Left renal pelvis (tissue), 4 donors: Measurements from ENCODE around the gene MBLAC1. TPM values are rescaled to one million over a fixed set of nuclear protein-coding genes. Genes with fewer than 3 reads are reported as not detected.

ENCODE experiments used
- DNase-seq, 4 donors: peaks; one replicate each; pipeline ENCODE4 v3.0.0-alpha.2; 2013; ENCODE audit warnings: low read depth in 4 of 4, low spot score in 3 of 4
- polyA plus RNA-seq, 4 donors: library from polyadenylated mRNA; unstranded; fragments of 120-200 nt; gene quantifications; one replicate each; pipeline ENCODE4 v1.2.1, GENCODE V29; 2013; ENCODE audit not compliant: insufficient read length in 4 of 4

MBLAC1 gene
- polyA plus RNA-seq = 1 to 10 TPM in 3 of 4 donors, under 1 TPM in 1; 0.99 to 2.3 (median 1.6) TPM

DNA sequence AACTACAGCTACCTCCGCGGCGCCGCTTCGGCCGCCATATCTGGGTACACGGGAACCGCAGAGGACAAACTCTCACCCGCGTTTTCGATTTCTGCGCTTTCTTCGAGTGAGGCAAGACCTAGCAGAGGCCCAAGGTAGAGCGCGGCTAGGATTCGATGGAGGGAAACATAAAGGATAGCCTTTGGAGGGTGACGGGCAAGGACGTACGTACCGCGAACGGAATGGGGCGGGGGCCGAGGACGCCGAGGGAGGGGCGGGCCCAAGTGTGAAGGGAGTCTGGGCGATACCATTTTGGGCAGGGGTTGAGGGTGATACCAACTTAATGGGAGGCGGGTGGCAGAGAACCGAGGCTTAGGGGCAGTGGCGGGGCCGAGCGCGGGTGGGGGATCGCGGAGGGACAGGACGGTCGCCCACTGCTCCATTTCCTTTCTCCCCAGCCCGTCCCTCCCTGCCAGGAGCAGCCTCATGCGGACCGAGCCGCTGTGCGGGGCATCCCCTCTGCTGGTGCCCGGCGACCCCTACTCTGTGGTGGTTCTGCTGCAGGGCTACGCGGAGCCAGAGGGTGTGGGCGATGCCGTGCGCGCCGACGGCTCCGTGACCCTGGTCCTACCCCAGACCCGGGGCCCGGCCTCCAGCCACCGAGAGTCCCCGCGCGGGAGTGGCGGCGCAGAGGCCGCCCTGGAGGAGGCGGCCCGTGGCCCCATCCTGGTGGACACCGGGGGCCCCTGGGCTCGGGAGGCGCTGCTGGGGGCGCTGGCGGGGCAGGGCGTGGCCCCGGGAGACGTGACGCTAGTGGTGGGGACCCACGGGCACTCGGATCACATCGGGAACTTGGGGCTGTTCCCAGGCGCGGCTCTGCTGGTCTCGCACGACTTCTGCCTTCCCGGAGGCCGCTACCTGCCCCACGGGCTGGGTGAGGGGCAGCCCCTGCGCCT is at the start of gene MBLAC1:
Gene MBLAC1, plus strand, starts transcription at position 37 of the 935 bp plus-strand sequence. Its CDS starts 429 bp downstream, at position 466.
- DNase-seq = peak; percentile 89 to 93 (median 92)

DNA sequence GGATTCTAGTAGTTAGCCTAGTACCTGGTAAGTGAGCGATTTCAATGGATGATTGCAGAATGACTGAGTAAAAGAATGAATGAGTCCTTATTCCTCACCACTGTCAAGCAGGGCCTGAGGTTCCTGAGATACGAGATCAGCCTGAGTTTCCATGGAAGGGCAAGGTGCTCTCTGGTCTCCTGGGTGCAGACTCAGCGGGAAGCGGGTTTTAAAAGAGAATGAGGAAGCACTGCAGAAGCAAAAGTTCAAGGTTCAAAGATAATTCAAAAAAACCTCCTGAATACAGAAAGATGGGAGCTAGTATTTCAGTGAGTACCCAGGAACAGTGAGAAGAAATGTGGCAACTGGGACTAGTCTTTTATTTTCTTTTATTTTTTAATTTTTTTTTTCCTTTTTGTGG is 49.6 kb upstream of the MBLAC1 start:
- DNase-seq = no peak

GRCh38 chr7:100079024-100079560 is 47.7 kb upstream of the MBLAC1 start:
- DNase-seq = no peak

DNA sequence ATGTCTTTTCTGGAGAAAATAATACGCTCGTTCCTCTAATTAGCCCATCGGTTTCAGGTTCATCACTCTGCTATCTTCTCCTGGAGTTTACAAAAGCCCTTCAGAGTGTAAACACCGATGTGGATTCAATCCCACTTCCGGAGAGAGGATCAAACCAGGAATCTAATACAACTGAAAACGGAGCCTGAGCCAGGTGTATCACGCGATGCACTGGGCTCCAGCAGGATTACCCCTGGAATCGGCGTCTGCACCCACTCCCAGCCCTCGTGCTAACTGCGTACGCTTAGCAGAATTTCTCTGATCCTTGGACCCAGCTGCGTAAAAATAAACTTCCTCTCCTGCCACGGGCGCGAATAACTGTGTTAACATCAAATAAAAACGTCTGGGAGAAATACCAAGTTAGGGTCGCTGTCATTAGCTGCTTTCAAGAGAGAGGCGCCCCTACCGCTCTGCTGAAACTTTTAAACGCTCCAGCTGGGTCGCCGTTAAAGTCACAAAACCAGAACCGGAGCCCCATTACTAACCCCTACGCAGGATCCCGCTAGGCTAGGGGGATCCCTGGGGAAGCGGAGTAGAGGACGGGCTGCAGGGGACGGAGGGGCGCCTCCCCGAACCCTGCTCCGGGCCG is 45.7 kb upstream of the MBLAC1 start:
- DNase-seq = no peak

DNA sequence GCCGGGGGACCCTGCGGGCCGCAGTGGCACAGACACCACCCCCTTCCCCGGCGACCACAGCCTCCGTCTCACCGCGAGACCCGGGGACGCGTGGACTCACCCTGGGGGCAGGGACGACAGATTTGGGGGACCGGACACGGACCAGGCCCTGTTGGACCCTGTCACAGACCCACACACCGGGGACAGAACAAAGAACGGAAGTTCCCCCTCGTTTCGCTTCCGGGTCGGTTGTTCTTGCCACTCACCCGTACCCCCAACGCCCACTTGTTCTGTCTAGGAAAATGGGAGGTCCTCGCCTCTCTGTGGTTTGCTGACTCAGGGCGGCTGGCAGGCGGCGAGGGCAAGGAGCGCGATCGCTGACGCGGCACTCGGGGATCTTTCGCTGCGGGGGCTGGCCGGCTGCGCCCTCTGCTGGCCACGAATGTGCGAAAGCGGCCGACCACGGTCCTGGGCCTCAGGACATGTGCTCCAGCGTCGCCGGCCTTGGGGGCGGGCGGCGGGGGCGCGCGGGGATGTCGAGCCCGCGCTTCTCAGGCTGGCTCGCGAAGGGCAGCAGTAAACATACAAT is 45.1 kb upstream of the MBLAC1 start, which contains the start of gene ZNF3:
Gene ZNF3, minus strand, starts transcription at position 189 of the 568 bp plus-strand sequence. CDS start 4,366 bp downstream, outside the sequence.
- peak; percentile 96 to 99 (median 98) for DNase-seq

- DNase-seq = no peak
Measured at GRCh38 chr7:100082978-100083377, 43.8 kb upstream of the MBLAC1 start.

DNA sequence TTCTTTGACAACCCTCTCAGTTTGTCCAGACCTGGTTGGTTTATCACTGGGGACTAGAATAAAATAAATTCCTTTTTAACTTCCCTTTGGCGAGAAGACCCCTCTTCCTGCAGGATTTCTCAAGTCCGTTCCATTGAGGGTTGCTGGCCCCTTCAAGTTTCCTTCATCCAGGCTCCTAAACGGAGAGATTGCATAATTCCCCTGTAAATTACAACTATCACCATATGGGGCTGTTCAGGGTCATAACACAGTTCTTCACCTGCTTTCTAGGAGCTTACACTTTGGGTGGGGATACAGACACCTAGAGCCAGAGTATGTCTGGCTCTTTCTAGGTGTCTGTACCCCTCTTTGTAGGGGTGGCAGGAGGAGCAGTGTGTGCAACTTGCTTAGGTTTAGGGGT is 41.3 kb upstream of the MBLAC1 start:
- DNase-seq = no peak

- no peak for DNase-seq
Measured at GRCh38 chr7:100087055-100087750, 39.6 kb upstream of the MBLAC1 start.

DNA sequence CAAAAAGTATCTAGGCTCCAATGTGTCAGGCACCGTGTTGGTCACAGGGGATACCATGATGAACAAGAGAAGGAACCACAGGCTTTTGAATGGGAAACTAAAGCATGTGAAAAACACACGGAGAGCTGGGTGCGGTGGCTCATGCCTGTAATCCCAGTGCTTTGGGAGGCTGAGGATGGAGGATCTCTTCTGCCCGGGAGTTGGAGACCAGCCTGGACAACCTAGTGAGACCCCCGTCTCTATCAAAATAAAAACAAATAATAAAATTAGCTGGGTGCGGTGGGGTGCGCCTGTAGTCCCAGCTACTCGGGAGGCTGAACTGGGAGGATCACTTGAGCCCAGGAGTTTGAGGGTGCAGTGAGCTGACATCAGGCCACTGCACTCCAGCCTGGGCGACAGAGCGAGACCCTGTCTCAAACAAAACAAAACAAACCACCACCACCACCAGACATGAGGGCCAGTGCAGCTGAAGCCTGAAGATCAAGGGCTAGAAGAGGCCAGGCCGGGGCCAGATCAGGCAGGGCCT is 38.6 kb upstream of the MBLAC1 start:
- no peak for DNase-seq

GRCh38 chr7:100088621-100089457 is 37.9 kb upstream of the MBLAC1 start, which contains the start of gene COPS6:
TSS of gene COPS6 (plus strand) at chr7:100088969. CDS start at chr7:100088991, 22 bp downstream.
- no peak for DNase-seq

DNA sequence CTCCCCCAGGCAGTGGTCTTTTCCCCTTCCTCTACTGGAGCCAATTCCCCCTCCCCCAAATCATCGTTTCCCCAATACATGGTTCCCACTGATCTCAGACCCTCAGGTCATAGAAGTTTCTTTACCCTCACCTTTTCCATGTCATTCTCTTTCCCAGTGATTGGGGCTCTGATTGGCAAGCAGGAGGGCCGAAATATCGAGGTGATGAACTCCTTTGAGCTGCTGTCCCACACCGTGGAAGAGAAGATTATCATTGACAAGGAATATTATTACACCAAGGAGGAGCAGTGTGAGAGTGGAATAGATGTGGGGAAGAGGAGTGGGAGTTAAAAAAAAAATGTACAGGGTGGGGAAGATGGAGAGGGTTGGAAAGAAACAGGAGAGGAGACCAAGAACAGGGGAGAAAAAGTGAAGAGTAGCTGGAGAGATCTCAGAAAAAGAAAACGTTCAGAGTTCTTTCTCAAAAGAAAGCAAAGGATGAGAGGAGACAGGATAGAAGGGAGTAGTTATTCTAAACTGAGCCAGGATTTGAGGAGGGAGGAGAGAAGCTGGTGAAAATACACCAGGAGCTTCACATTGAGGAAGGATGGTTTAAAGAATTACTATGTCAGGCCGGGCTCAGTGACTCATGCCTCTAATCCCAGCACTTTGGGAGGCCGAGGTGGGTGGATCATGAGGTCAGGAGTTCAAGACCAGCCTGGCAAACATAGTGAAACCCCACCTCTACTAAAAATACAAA is 37.1 kb upstream of the MBLAC1 start:
- DNase-seq = no peak

DNA sequence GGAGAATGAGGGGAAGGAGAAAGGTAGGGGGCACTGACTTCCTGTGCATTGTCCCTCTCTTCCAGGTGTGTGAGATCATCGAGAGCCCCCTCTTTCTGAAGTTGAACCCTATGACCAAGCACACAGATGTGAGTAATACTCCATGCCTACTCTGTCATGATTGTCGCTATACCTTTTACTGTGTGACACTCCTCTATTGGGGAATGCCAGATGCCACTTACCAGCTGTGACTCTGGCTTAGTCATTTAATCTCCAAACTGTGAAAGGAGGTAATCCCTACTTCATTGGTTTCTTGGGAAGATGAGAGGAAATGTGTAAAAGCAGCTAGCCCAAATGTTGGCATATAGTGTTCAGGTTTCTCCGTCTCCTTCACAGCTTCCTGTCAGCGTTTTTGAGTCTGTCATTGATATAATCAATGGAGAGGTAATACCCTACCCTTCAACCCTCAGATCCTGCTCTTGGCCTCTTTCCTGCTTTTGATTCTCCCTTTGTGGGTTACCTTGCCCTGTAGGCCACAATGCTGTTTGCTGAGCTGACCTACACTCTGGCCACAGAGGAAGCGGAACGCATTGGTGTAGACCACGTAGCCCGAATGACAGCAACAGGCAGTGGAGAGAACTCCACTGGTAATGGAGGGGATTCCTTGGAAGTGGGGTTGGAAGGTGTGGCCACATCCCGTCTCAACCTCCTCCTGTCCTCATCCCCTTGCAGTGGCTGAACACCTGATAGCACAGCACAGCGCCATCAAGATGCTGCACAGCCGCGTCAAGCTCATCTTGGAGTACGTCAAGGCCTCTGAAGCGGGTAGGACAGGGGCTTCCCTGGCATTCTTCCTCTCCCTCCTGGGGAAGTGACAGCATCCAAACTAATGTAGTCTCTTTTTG is 36.0 kb upstream of the MBLAC1 start:
- DNase-seq = no peak

DNA sequence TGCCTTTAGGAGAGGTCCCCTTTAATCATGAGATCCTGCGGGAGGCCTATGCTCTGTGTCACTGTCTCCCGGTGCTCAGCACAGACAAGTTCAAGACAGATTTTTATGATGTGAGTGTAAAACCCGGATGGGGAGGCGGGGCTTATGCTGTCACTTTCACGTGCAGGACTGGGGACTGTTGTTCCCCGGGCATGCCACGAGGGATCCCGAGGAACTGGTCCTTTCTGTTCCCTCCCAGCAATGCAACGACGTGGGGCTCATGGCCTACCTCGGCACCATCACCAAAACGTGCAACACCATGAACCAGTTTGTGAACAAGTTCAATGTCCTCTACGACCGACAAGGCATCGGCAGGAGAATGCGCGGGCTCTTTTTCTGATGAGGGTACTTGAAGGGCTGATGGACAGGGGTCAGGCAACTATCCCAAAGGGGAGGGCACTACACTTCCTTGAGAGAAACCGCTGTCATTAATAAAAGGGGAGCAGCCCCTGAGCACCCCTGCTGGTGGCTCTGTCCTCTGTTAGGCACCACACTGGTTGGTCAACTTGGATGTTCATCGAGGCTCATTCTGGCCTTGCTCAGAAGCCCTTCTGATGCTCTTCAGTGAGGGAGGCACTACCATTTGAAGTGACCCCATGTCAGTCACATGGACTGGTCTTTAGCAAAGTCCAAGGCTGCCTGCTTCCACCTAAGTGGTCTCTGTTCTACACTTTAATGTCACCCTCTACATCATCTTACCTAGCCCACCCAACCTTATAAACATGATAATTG is 35.2 kb upstream of the MBLAC1 start:
- DNase-seq = no peak

- no peak for DNase-seq
Measured at GRCh38 chr7:100093054-100093453, 33.7 kb upstream of the MBLAC1 start.

- DNase-seq = no peak
Measured at GRCh38 chr7:100093498-100093897, 33.3 kb upstream of the MBLAC1 start.

GRCh38 chr7:100093925-100094486 is 32.8 kb upstream of the MBLAC1 start:
- no peak for DNase-seq
